ENCODE results near the gene TTF1. TPM values are rescaled to one million over a fixed set of nuclear protein-coding genes. Genes with fewer than 3 reads are reported as not detected.
A peak's percentile ranks its signal among the peaks of the same experiment; 100 is the strongest.

TTF1 gene
- total and polyA plus RNA-seq, 10 of the 15 experiments (the other 5 are each of a cell fraction or from before 2014, with no cell fraction given) = 11.3 to 25.5 (median 16.0) TPM

DNA sequence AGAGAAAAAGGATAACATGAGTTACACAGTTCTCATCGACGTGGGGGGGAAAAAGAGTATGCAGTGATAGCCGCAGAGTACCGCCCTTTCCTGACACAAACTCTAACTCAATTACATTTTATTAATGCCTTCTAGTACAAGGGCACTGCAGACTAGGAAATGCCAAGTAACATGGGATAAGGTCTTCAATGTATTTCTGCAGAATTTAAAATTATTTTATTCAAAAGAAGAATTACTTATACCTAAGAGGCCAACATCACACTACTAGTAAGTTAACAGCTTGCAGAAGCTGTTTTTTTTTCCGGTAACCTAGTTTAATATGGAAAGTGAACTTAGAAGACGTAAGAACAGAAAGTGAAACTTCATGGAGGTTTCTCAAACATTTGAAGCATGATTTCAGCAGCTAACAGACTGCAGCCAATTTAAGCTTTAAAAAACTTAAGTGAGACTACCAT is 55.8 kb downstream of the TTF1 start (continued):
- TF ChIP-seq SUPT20H (IDR thresholded peaks at IDR 0.05; ENCODE audit: borderline replicate concordance, control insufficient read depth, low read depth, low read length) (no peak), RB1 (IDR thresholded peaks at IDR 0.05; ENCODE audit: borderline replicate concordance) (no peak), LARP7 (IDR thresholded peaks at IDR 0.05) (no peak), JUNB (IDR thresholded peaks at IDR 0.05) (no peak), NR2C1 (IDR thresholded peaks at IDR 0.05) (no peak), MEF2A (IDR thresholded peaks at IDR 0.05; ENCODE audit: insufficient read depth, low read depth, low read length) (0 out of 2 replicates have a peak, but pooled peaks have one; percentile 20), EP300 (IDR thresholded peaks at IDR 0.05; ENCODE audit: borderline replicate concordance in 1 of 2, control insufficient read depth in 1 of 2, low read depth in 2 of 2, low read length in 2 of 2) (no peak), SREBF2 (IDR thresholded peaks at IDR 0.05; ENCODE audit: low read length) (no peak), MYB (IDR thresholded peaks at IDR 0.05; ENCODE audit: borderline replicate concordance, low read depth, low read length) (no peak), POU2F2 (IDR thresholded peaks at IDR 0.05; ENCODE audit: borderline replicate concordance, low read depth, low read length) (no peak), HCFC1 (IDR thresholded peaks at IDR 0.05; ENCODE audit: low read length) (no peak)
- TF ChIP-seq, protein P1, sequence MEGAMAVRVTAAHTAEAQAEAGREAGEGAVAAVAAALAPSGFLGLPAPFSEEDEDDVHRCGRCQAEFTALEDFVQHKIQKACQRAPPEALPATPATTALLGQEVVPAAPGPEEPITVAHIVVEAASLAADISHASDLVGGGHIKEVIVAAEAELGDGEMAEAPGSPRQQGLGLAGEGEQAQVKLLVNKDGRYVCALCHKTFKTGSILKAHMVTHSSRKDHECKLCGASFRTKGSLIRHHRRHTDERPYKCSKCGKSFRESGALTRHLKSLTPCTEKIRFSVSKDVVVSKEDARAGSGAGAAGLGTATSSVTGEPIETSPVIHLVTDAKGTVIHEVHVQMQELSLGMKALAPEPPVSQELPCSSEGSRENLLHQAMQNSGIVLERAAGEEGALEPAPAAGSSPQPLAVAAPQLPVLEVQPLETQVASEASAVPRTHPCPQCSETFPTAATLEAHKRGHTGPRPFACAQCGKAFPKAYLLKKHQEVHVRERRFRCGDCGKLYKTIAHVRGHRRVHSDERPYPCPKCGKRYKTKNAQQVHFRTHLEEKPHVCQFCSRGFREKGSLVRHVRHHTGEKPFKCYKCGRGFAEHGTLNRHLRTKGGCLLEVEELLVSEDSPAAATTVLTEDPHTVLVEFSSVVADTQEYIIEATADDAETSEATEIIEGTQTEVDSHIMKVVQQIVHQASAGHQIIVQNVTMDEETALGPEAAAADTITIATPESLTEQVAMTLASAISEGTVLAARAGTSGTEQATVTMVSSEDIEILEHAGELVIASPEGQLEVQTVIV (IDR thresholded peaks at IDR 0.05; ENCODE audit: borderline replicate concordance, partially characterized antibody) = no peak
- TF ChIP-seq, protein P2, sequence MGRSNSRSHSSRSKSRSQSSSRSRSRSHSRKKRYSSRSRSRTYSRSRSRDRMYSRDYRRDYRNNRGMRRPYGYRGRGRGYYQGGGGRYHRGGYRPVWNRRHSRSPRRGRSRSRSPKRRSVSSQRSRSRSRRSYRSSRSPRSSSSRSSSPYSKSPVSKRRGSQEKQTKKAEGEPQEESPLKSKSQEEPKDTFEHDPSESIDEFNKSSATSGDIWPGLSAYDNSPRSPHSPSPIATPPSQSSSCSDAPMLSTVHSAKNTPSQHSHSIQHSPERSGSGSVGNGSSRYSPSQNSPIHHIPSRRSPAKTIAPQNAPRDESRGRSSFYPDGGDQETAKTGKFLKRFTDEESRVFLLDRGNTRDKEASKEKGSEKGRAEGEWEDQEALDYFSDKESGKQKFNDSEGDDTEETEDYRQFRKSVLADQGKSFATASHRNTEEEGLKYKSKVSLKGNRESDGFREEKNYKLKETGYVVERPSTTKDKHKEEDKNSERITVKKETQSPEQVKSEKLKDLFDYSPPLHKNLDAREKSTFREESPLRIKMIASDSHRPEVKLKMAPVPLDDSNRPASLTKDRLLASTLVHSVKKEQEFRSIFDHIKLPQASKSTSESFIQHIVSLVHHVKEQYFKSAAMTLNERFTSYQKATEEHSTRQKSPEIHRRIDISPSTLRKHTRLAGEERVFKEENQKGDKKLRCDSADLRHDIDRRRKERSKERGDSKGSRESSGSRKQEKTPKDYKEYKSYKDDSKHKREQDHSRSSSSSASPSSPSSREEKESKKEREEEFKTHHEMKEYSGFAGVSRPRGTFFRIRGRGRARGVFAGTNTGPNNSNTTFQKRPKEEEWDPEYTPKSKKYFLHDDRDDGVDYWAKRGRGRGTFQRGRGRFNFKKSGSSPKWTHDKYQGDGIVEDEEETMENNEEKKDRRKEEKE (IDR thresholded peaks at IDR 0.05) = no peak
- TF ChIP-seq, protein P3, sequence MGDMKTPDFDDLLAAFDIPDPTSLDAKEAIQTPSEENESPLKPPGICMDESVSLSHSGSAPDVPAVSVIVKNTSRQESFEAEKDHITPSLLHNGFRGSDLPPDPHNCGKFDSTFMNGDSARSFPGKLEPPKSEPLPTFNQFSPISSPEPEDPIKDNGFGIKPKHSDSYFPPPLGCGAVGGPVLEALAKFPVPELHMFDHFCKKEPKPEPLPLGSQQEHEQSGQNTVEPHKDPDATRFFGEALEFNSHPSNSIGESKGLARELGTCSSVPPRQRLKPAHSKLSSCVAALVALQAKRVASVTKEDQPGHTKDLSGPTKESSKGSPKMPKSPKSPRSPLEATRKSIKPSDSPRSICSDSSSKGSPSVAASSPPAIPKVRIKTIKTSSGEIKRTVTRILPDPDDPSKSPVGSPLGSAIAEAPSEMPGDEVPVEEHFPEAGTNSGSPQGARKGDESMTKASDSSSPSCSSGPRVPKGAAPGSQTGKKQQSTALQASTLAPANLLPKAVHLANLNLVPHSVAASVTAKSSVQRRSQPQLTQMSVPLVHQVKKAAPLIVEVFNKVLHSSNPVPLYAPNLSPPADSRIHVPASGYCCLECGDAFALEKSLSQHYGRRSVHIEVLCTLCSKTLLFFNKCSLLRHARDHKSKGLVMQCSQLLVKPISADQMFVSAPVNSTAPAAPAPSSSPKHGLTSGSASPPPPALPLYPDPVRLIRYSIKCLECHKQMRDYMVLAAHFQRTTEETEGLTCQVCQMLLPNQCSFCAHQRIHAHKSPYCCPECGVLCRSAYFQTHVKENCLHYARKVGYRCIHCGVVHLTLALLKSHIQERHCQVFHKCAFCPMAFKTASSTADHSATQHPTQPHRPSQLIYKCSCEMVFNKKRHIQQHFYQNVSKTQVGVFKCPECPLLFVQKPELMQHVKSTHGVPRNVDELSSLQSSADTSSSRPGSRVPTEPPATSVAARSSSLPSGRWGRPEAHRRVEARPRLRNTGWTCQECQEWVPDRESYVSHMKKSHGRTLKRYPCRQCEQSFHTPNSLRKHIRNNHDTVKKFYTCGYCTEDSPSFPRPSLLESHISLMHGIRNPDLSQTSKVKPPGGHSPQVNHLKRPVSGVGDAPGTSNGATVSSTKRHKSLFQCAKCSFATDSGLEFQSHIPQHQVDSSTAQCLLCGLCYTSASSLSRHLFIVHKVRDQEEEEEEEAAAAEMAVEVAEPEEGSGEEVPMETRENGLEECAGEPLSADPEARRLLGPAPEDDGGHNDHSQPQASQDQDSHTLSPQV (IDR thresholded peaks at IDR 0.05) = no peak
- TF ChIP-seq, protein P4, sequence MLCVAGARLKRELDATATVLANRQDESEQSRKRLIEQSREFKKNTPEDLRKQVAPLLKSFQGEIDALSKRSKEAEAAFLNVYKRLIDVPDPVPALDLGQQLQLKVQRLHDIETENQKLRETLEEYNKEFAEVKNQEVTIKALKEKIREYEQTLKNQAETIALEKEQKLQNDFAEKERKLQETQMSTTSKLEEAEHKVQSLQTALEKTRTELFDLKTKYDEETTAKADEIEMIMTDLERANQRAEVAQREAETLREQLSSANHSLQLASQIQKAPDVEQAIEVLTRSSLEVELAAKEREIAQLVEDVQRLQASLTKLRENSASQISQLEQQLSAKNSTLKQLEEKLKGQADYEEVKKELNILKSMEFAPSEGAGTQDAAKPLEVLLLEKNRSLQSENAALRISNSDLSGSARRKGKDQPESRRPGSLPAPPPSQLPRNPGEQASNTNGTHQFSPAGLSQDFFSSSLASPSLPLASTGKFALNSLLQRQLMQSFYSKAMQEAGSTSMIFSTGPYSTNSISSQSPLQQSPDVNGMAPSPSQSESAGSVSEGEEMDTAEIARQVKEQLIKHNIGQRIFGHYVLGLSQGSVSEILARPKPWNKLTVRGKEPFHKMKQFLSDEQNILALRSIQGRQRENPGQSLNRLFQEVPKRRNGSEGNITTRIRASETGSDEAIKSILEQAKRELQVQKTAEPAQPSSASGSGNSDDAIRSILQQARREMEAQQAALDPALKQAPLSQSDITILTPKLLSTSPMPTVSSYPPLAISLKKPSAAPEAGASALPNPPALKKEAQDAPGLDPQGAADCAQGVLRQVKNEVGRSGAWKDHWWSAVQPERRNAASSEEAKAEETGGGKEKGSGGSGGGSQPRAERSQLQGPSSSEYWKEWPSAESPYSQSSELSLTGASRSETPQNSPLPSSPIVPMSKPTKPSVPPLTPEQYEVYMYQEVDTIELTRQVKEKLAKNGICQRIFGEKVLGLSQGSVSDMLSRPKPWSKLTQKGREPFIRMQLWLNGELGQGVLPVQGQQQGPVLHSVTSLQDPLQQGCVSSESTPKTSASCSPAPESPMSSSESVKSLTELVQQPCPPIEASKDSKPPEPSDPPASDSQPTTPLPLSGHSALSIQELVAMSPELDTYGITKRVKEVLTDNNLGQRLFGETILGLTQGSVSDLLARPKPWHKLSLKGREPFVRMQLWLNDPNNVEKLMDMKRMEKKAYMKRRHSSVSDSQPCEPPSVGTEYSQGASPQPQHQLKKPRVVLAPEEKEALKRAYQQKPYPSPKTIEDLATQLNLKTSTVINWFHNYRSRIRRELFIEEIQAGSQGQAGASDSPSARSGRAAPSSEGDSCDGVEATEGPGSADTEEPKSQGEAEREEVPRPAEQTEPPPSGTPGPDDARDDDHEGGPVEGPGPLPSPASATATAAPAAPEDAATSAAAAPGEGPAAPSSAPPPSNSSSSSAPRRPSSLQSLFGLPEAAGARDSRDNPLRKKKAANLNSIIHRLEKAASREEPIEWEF (IDR thresholded peaks at IDR 0.05; ENCODE audit: insufficient replicate concordance, low read depth, low read length) = no peak

All from GM12878 (cell line).